Small intestine (tissue), 7 donors: ENCODE results near the gene SPRY4. TPM values are rescaled to one million over a fixed set of nuclear protein-coding genes. Genes with fewer than 3 reads are reported as not detected.

Source experiments
- DNase-seq, 2 donors: peaks; one replicate each; pipeline versions ENCODE4 v3.0.0 to v3.0.0-alpha.2; 2013
- FAIRE-seq: peaks from 2 replicates; lab custom pipeline; 2012; peaks lifted over from hg19 to GRCh38; lab: Jason Lieb, UNC
- H3K27ac ChIP-seq, 3 donors: one replicate each; pipeline ENCODE4 v1.5.1; 2013; ENCODE audit warnings: low read length in 2 of 3, mild to moderate bottlenecking in 2 of 3, control low read depth in 1 of 3, inconsistent platforms in 1 of 3, low read depth in 1 of 3, moderate library complexity in 1 of 3
- H3K27me3 ChIP-seq, 3 donors: one replicate each; pipeline ENCODE4 v1.6.1; 2013; ENCODE audit warnings: low read length in 3 of 3, inconsistent platforms in 1 of 3; ENCODE audit not compliant: control insufficient read depth in 3 of 3, insufficient read depth in 3 of 3
- H3K36me3 ChIP-seq, 3 donors: one replicate each; pipeline ENCODE4 v1.6.1; 2013; ENCODE audit warnings: low read length in 3 of 3, inconsistent platforms in 1 of 3, low read depth in 1 of 3, mild to moderate bottlenecking in 1 of 3, moderate library complexity in 1 of 3; ENCODE audit not compliant: control insufficient read depth in 3 of 3, insufficient read depth in 2 of 3
- H3K4me1 ChIP-seq, 3 donors: one replicate each; pipeline ENCODE4 v1.6.1; 2013; ENCODE audit warnings: low read length in 2 of 3, inconsistent platforms in 1 of 3, low read depth in 1 of 3, mild to moderate bottlenecking in 1 of 3, moderate library complexity in 1 of 3; ENCODE audit not compliant: control insufficient read depth in 3 of 3, insufficient read depth in 2 of 3
- H3K4me3 ChIP-seq, 3 donors: one replicate each; pipeline ENCODE4 v1.5.1; 2013; ENCODE audit warnings: low read length in 3 of 3, control low read depth in 1 of 3, inconsistent platforms in 1 of 3, low read depth in 1 of 3, mild to moderate bottlenecking in 1 of 3, moderate library complexity in 1 of 3
- H3K9me3 ChIP-seq, 2 donors: one replicate each; pipeline ENCODE4 v1.6.1; 2013; ENCODE audit warnings: low read depth in 1 of 2, low read length in 1 of 2; ENCODE audit not compliant: control insufficient read depth in 2 of 2, insufficient read depth in 1 of 2
- WGBS, 3 donors: extraction: QIAGEN DNeasy Blood & Tissue Kit; methylation state at CpG; one replicate each; pipeline ENCODE4 v1.1.7; 2013; 5-methylcytosine and 5-hydroxymethylcytosine counted together
- polyA plus RNA-seq, 4 donors: library from polyadenylated mRNA; stranded (reverse) in 3 of 4; unstranded in 1 of 4; fragments of 200-250 nt in 3 of 4; fragments of 120-200 nt in 1 of 4; gene quantifications; one replicate each; pipeline versions ENCODE4 v1.2.1 to v1.2.3, GENCODE V29; 2013
- donor health status: healthy with polysubstance abuse.
- donor health status: control.
- donor health status: control.
- donor health status: Bipolar disorder and iron deficiency.
- donor health status: healthy.

Gene SPRY4
- polyA plus RNA-seq, 4 donors, result 1.4 to 37.0 (median 6.9) TPM

DNA sequence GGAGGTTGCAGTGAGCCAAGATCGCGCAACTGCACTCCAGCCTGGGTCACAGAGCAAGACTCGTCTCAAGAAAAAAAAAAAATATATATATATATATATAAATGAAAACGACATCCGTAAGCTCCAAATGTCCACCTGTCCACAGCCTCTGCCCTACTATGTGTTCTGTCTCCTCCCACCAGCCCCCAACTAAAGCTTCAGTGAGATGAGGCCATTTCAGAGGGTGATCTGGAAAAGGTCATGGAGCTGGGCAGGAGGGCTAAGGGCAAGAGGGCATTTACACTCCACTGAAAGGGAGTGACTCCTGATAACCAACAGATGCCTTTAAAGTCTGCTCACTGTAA, 2.4 kb downstream of the SPRY4 start:
- Histone ChIP-seq H3K36me3 (peaks cover 0 to 20% (median 0%) of the 10 kb centered on the region in 3 donors), H3K27ac (peak overlapping the region in 2 of 3 donors; percentile 43 to 97), H3K9me3 (no peaks in the 10 kb centered on the region), H3K4me3 (peak overlapping the region in 2 of 3 donors; percentile 62 to 94), H3K27me3 (peaks cover 0 to 4% (median 0%) of the 10 kb centered on the region in 3 donors), H3K4me1 (peaks cover 3 to 59% (median 24%) of the 10 kb centered on the region in 3 donors)
- WGBS, 3 donors, result 82 to 98% (median 86%) methylated on average over 5 of the region's 5 CpGs
- FAIRE-seq, result no peak
- DNase-seq, result no peak

DNA sequence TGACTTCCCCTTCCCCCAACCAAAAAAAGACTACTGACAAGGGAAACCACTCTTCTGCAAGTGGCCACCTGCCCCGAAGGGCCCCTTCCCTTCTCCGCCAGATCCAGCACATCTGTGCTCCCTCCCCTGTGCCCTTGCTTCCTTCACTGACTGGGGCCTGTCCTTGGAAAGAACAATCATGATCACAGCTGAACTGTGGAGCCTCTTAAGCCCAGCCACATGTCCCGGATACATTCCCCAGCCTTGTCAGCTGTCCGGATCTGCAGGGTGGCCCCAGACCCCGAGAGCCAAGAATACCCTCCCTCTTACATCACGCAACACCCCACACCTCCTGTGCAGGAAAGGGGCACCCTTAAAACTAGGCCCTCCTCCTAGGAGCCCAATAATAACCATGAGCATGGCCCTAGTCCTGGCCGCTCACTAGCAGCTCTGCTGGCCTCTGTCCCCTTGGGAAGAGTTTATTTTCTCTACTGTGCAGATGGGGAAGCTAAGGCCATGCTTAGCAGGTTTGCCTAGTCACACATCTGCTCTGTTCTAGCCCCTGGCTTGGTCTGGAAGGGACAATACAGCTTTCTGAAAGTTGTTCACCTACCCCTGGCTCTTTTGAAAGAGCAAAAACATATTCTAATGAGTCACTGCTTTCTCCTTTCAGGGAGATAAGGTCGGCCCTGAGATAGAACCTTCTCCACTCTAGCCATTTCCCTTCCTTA, 3.8 kb downstream of the SPRY4 start:
- Histone ChIP-seq H3K27me3 (peaks cover 0 to 4% (median 0%) of the 10 kb centered on the region in 3 donors), H3K36me3 (peaks cover 0 to 26% (median 0%) of the 10 kb centered on the region in 3 donors), H3K4me1 (peaks cover 3 to 56% (median 36%) of the 10 kb centered on the region in 3 donors), H3K4me3 (peak overlapping the region in 2 of 3 donors; percentile 9 to 24), H3K27ac (peak overlapping the region; percentile 57 to 89 (median 84)), H3K9me3 (no peaks in the 10 kb centered on the region)
- 8 to 34% (median 32%) methylated on average over 8 of the region's 8 CpGs for WGBS, 3 donors
- FAIRE-seq (no peak), DNase-seq (peak; percentile 54 to 64)

- Histone ChIP-seq H3K27me3 (peaks cover 0 to 4% (median 0%) of the 10 kb centered on the region in 3 donors), H3K9me3 (no peaks in the 10 kb centered on the region), H3K4me3 (peak overlapping the region in 1 of 3 donors; percentile 24), H3K4me1 (peaks cover 3 to 58% (median 39%) of the 10 kb centered on the region in 3 donors), H3K36me3 (peaks cover 0 to 26% (median 0%) of the 10 kb centered on the region in 3 donors), H3K27ac (peak overlapping the region; percentile 53 to 89 (median 84))
- peak; percentile 81 to 87 for DNase-seq
- FAIRE-seq, result no peak
- 8 to 43% (median 26%) methylated on average over 4 of the region's 4 CpGs for WGBS, 3 donors
Observed at GRCh38 chr5:142320430-142320738, 4.4 kb downstream of the SPRY4 start.

GRCh38 chr5:142319560-142320429, 5.0 kb downstream of the SPRY4 start:
- H3K4me3 ChIP-seq, result peak overlapping the region in 1 of 3 donors; percentile 24
- no peak for FAIRE-seq
- H3K36me3 ChIP-seq, result peaks cover 0 to 29% (median 0%) of the 10 kb centered on the region in 3 donors
- peak overlapping the region in 2 of 3 donors; percentile 84 to 89 for H3K27ac ChIP-seq
- DNase-seq, result no peak
- H3K4me1 ChIP-seq, result peaks cover 3 to 56% (median 39%) of the 10 kb centered on the region in 3 donors
- no peaks in the 10 kb centered on the region for H3K9me3 ChIP-seq
- peaks cover 0 to 4% (median 0%) of the 10 kb centered on the region in 3 donors for H3K27me3 ChIP-seq
- WGBS, 3 donors, result 41 to 53% (median 44%) methylated on average over 7 of the region's 7 CpGs

- DNase-seq (peak in 1 of 2 donors; percentile 39), FAIRE-seq (no peak)
- Histone ChIP-seq H3K27ac (peak overlapping the region in 2 of 3 donors; percentile 44 to 57), H3K27me3 (peaks cover 0 to 4% (median 0%) of the 10 kb centered on the region in 3 donors), H3K4me1 (peaks cover 3 to 56% (median 39%) of the 10 kb centered on the region in 3 donors), H3K9me3 (no peaks in the 10 kb centered on the region), H3K4me3 (no peak overlapping the region), H3K36me3 (peaks cover 0 to 36% (median 0%) of the 10 kb centered on the region in 3 donors)
- WGBS, 3 donors, result 39 to 59% (median 50%) methylated on average over 2 of the region's 2 CpGs
Observed at GRCh38 chr5:142319105-142319504, 5.7 kb downstream of the SPRY4 start.

- no peaks in the 10 kb centered on the region for H3K27me3 ChIP-seq
- peaks cover 0 to 42% (median 0%) of the 10 kb centered on the region in 3 donors for H3K36me3 ChIP-seq
- H3K9me3 ChIP-seq, result no peaks in the 10 kb centered on the region
- DNase-seq (no peak), FAIRE-seq (no peak)
- no peak overlapping the region for H3K27ac ChIP-seq
- WGBS, 3 donors, result 64 to 87% (median 77%) methylated on average over 5 of the region's 5 CpGs
- peaks cover 3 to 56% (median 39%) of the 10 kb centered on the region in 3 donors for H3K4me1 ChIP-seq
- H3K4me3 ChIP-seq, result no peak overlapping the region
Observed at GRCh38 chr5:142317753-142318152, 7.1 kb downstream of the SPRY4 start.

- Histone ChIP-seq H3K9me3 (no peaks in the 10 kb centered on the region), H3K4me3 (no peak overlapping the region), H3K36me3 (peaks cover 0 to 48% (median 0%) of the 10 kb centered on the region in 3 donors), H3K27ac (peak overlapping the region in 1 of 3 donors; percentile 36), H3K4me1 (peaks cover 3 to 54% (median 35%) of the 10 kb centered on the region in 3 donors), H3K27me3 (no peaks in the 10 kb centered on the region)
- DNase-seq (no peak), FAIRE-seq (no peak)
- 40 to 48% (median 44%) methylated on average over 5 of the region's 5 CpGs for WGBS, 3 donors
Observed at GRCh38 chr5:142317173-142317572, 7.6 kb downstream of the SPRY4 start.

DNA sequence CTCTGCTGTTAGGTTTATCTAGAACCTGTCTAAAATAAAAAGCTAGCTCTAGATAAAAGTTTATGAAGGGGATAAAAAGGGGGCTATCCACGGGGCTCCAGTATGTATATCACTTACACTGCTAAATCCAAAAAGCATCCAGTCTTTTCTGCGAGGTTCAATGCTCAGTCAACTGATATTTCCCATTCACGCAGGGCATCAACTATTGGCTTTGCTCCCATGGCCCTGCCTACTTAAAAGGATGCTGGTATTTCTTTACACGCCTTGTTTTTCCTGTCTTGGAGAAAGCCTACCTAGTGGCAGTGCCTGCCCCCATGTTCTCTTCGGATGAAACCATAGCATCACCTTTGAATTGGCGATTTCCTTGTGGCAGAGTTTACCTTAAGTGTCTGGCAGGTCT, 8.1 kb downstream of the SPRY4 start:
- Histone ChIP-seq H3K4me3 (no peak overlapping the region), H3K36me3 (peaks cover 0 to 51% (median 0%) of the 10 kb centered on the region in 3 donors), H3K4me1 (peaks cover 3 to 50% (median 31%) of the 10 kb centered on the region in 3 donors), H3K27ac (peak overlapping the region in 1 of 3 donors; percentile 36), H3K27me3 (no peaks in the 10 kb centered on the region), H3K9me3 (no peaks in the 10 kb centered on the region)
- DNase-seq (no peak), FAIRE-seq (no peak)
- 66 to 71% (median 70%) methylated on average over 6 of the region's 6 CpGs for WGBS, 3 donors
